Stimulated activated CD8-positive, alpha-beta memory T cell treated with anti-CD3 and anti-CD28 coated beads, Interleukin-4, amount 100 ng/mL, for 48 hours (primary cell): ENCODE measurements around the gene NFIL3.
"Not testable (repeated sequence)": the region's sequence is repeated elsewhere in the genome, so short reads cannot be mapped to it uniquely, and the experiment has no call there.

Source experiments
- DNase-seq: peaks from one replicate; pipeline ENCODE4 v3.0.0-alpha.2; 2020

NFIL3 gene

GRCh38 chr9:91423785-91424402, at the start of gene NFIL3:
NFIL3 (minus strand) TSS chr9:91423832; CDS start chr9:91410734, 13,098 bp downstream.
- DNase-seq: peak; percentile 77

DNA sequence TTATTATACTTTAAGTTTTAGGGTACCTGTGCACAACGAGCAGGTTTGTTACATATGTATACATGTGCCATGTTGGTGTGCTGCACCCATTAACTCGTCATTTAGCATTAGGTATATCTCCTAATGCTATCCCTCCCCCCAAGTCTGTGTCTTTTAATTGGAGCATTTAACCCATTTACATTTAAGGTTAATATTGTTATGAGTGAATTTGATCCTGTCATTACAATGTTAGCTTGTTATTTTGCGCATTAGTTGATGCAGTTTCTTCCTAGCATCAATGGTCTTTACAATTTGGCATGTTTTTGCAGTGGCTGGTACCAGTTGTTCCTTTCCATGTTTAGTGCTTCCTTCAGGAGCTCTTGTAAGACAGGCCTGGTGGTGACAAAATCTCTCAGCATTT, 47.9 kb upstream of the NFIL3 start:
- not testable (repeated sequence) for DNase-seq

DNA sequence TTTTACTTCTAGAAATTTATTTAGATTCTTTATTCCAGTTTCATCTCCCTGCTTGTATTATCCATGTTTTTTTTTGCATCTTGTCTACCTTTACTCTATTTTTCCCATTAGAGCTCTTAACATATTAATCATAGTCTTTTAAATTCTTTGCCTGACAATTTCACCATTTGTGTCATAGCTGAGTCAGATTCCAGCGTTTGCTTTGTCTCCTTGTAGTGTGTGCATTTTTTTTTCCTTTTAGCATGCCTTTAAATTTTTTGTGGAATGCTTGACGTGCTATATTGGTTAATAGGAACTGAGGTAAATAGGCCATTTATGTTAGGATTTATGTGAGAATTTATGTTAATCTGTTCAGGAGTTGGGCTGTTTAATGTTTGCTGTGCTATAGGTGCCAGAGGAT, 41.8 kb upstream of the NFIL3 start:
- DNase-seq: no peak

- DNase-seq: no peak
Measured at GRCh38 chr9:91458906-91459305, 35.3 kb upstream of the NFIL3 start.

GRCh38 chr9:91452844-91453243, 29.2 kb upstream of the NFIL3 start:
- DNase-seq: no peak

DNA sequence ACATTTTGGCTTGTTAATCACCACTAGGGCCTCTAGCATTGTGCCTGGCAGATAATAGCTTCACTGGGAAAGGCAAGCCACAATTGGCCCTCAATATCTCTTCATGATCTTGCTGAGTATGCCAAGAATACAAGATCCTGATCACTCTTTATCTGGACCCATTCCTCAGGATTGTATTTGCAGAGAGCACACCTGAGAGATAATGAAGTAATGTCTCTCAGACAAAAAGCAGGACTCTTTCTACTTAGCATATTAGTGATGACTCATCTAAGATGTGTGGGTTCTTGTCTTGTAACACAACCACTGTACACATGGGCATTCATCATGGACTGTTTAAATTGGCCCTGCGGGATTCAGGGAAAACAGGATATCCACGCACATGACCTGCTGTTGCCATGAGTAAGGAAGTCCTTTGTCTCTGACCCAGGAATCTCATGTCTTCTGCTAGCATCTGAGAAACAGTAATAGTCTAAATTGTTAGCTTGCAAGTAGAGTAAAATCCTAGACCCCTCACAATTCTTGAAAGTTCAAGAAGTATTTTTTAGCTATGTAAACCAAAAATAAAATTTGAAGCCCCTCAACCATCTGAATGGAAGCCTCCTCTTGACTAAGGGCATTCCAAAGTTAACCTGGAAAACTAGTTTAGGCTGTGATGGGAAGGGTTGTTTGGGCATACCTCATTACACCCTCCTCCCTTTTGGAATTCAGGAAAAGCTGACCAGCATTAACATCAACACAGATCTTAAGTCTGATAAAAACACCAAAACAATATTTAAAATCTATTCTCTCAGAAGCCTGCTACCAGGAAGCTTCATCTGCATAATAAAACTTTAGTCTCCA, 28.0 kb upstream of the NFIL3 start:
- no peak for DNase-seq

DNA sequence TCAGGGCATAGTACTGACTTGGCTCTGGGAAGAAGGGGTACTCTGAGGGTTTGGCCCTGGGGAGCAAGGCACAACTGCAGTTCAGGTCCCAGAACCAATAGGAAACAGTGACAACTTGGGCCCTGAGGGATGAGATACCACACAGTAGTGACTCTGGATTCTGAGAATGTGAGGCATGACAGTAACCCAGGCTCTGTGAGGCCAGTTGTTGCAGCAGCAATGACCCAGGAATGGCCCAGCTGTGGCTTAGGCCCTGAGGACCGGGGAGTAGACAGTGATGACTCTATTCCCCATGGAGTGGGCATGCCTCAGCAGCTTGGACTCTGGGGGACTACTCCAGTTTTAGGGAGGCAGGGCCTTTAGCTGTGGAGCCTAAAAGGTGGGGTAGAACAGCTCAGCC, 21.5 kb upstream of the NFIL3 start:
- DNase-seq: no peak

DNA sequence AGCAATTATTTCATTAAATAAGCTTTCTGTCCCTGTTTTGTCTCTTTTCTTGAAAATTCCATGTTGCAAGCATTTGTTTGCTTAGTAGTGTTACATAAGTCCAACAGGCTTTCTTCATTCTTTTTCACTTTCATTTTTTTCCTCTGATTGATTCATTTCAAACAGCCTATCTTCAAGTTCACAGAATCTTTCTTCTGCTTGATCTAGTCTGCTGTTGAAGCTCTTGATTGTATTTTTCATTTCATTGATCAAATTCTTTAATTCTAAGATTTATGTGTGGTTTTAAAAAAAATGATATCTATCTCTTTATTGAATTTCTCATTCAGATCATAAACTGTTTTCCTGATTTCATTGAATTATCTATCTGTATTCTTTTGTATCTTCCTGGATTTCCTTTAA, 20.4 kb upstream of the NFIL3 start:
- no peak for DNase-seq

DNA sequence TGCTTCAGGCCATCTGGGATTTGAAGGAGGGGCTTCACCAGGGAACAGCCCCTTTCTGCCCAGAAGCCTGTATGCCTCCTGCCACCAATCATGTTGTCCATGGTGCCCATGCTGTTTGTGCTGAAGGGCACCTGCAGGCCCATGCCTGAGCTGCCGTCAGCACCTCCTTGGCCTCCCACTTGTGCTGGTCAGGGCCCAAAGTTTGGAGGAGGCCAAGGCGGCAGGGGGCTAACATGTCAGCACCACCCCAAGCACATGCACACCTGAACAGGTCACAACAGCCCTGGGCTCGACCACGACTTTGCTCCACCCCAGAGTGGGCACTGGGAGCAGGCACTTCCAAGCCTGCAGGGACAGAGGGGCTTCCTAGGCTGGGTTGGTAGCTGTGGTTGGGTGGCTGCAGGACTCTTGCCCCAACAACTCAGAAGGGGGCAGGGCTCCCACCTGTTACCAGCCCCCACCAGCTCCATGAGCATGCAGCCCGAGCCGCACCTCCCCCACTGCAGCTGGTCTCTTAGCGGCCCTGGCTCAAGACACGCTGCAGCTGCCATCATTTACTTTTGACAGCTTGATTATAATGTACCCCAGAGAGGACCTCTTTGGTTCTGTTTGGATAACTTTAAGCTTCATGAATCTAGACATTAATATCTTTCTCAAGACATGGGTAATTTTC, 19.8 kb upstream of the NFIL3 start:
- no peak for DNase-seq

DNA sequence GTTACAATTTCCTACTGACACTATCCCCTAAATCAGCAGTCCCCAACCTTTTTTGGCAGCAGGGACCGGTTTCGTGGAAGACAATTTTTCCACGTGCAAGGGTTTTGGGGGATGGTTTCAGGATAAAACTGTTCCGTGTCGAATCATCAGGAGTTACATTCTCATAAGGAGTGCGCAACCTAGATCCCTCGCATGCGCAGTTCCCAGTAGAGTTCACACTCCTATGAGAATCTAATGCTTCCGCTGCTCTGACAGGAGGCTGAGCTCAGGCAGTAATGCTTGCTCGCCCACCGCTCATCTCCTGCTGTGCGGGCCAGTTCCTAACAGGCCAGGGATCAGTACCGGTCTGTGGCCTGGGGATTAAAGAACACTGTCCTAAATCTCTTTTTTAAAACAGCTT, 13.2 kb upstream of the NFIL3 start:
- DNase-seq: no peak

- DNase-seq: no peak
Measured at GRCh38 chr9:91433180-91433579, 9.5 kb upstream of the NFIL3 start.

DNA sequence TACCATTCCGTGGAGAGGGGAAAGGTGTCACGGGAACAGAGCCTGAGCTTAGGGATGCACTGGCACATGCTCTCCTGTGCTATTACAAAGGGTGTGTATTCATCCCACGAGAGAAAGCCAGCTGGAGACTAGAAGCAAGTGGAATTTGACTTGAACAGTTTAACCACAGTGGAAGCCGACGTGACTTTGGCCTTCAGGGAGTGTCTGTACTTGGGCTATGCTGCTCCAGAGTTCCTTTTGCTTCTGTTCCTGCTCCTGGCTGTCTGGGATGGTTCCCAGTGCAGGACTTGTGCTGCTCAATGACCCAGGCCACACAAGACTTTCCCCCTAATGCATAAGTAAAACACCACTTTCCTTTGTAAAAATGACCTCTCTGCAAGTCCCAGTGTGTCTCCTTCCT, 7.9 kb upstream of the NFIL3 start:
- DNase-seq: no peak

DNA sequence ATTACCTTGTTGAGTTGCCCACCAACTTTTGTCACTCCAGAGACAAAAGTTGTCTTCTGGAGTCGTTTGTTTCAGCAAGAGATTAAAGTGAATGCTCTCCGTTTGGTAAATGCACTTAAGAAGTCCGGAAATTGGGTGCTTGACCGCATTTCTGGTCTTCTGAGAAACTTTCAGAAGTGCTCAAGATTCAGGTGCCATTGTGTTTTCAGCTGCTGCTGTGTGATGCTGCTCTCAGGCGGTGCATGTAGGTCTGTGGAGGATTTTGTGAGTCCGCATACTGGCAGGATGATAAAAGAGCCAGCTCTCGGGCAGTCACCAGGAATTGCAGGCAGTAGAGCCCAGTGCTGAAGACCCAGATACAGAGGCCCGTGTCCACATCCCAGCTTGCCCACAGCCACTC, 5.9 kb upstream of the NFIL3 start:
- no peak for DNase-seq

DNA sequence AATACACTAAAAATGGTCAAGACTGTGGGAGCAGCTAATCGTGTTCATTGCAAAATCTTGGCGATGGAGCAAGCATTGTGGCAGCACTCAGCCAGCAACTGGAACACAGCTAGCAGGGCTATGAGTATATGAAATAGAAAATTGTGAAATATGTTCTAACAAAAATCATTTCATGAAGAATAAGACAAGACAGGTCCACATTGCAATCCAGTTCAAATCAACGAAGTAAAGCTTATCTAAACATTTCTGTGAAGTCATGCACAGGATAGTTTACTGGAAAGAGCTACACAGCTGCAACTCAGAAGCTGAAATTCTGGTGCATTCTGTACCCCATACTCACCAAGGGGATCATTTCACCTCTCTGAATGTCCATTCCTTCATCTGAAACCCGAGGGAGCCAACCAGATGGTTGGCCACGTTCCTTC, 5.3 kb upstream of the NFIL3 start:
- DNase-seq: no peak

- no peak for DNase-seq
Measured at GRCh38 chr9:91428436-91428835, 4.8 kb upstream of the NFIL3 start.

DNA sequence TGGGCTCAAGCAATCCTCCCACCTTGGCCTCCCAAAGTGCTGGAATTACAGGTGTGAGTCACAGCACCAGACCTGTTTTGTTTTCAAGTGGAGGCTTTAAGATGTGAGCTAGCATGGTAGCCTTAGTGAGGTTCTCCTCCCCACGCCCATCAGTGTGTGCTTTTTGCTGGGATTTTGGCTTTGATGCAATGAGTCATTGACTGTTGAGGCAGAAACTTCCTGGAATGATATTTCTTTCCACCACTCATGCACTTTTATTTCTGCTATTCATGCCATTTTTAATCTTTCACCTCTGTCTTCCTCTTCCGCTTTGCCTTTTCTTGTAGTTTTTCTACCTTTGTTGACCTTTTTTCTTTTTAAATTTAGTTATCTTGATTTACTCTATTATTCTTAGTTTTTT, 4.2 kb upstream of the NFIL3 start:
- DNase-seq: no peak

GRCh38 chr9:91426123-91426745, 2.6 kb upstream of the NFIL3 start:
- DNase-seq: no peak

- no peak for DNase-seq
Measured at GRCh38 chr9:91425271-91425670, 1.6 kb upstream of the NFIL3 start.

- peak; percentile 85 for DNase-seq
Measured at GRCh38 chr9:91424403-91425176, 958 bp upstream of the NFIL3 start.

- peak; percentile 65 for DNase-seq
Measured at GRCh38 chr9:91422758-91423711, 597 bp downstream of the NFIL3 start.

GRCh38 chr9:91421971-91422757, 1.5 kb downstream of the NFIL3 start:
- DNase-seq: no peak
